T-helper 17 cell (primary cell): ENCODE results near the gene FGD1. TPM values are rescaled to one million over a fixed set of nuclear protein-coding genes. Genes with fewer than 3 reads are reported as not detected.
"Not testable (repeated sequence)": the region's sequence is repeated elsewhere in the genome, so short reads cannot be mapped to it uniquely, and the experiment has no call there.

Source experiments
- ATAC-seq: fragments of 150-1000 bp; cut with Tn5 transposase; 2 replicates; pipeline ENCODE4 v1.10.0; 2021; ENCODE audit warnings: mild to moderate bottlenecking, moderate library complexity
- DNase-seq, 3 donors: peaks; one replicate each; pipeline versions ENCODE4 v3.0.0 to v3.0.0-alpha.2; 2020 to 2021
- H3K9me3 ChIP-seq: one replicate; pipeline ENCODE4 v1.7.0; 2013; ENCODE audit warnings: low read length, mild to moderate bottlenecking; ENCODE audit not compliant: control insufficient read depth, poor library complexity, severe bottlenecking
- H3K27ac Mint-ChIP-seq: one replicate; pipeline ENCODE4 v1.8.0; 2022; ENCODE audit warnings: mild to moderate bottlenecking, moderate library complexity, mixed read lengths
- H3K27me3 Mint-ChIP-seq: one replicate; pipeline ENCODE4 v1.8.0; 2022; ENCODE audit warnings: mixed read lengths
- H3K36me3 Mint-ChIP-seq: one replicate; pipeline ENCODE4 v1.8.0; 2022; ENCODE audit warnings: low read depth, mixed read lengths
- H3K4me1 Mint-ChIP-seq: one replicate; pipeline ENCODE4 v1.8.0; 2022; ENCODE audit warnings: mild to moderate bottlenecking, mixed read lengths
- H3K4me3 Mint-ChIP-seq: one replicate; pipeline ENCODE4 v1.8.0; 2022; ENCODE audit warnings: mild to moderate bottlenecking, moderate library complexity, mixed read lengths
- total RNA-seq, 4 donors: library from RNA in 2 of 4; stranded (reverse) in 2 of 4; gene quantifications; one replicate each; pipeline ENCODE4 v1.2.3 and lab custom pipeline; 2022 to 2026

FGD1 gene
- total RNA-seq, 2 donors from 2014 or later: 0.05 TPM; not detected in 1

DNA sequence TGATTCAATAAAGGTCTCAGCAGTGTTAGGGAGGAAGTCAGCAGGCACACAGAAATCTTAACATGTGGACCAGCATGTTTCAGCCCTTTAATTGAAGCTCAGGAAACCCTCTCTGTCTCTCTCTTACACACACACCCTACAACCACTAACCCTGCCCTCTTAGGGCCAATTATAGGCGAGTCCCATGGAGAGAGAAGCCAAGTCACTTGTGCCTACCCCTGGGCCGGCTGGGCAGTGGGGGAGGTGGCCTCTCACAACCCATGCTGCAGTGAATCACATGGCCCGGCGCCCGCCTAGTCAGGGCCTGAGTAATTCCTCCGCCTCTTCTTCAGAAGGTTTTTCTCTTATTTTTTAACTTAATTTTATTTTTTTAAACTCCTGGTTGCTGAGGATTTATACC is 3.7 kb downstream of the FGD1 start:
- H3K27me3 Mint-ChIP-seq: peaks cover 11% of the 10 kb centered on the region
- H3K36me3 Mint-ChIP-seq: peaks cover 4% of the 10 kb centered on the region
- H3K27ac Mint-ChIP-seq: no peak overlapping the region
- no peaks in the 10 kb centered on the region for H3K9me3 ChIP-seq
- peaks cover 8% of the 10 kb centered on the region for H3K4me1 Mint-ChIP-seq
- no peak for DNase-seq
- no peak for ATAC-seq
- H3K4me3 Mint-ChIP-seq: no peak overlapping the region

DNA sequence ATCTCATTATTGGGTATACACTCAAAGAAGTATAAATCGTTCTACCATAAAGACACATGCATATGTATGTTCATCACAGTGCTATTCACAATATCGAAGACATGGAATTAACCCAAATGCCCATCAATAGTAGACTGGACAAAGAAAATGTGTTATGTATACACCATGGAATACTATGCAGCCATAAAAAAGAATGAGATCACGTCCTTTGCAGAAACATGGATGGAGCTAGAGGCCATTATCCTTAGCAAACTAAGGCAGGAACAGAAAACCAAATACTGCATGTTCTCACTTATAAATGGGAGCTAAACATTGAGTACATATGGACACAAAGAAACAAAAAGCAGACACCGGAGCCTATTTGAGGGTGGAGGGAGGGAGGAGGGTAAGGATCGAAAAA is 6.2 kb downstream of the FGD1 start:
- not testable (repeated sequence) for H3K27ac Mint-ChIP-seq, H3K36me3 Mint-ChIP-seq, DNase-seq, H3K4me3 Mint-ChIP-seq, H3K9me3 ChIP-seq, H3K4me1 Mint-ChIP-seq, H3K27me3 Mint-ChIP-seq, ATAC-seq

DNA sequence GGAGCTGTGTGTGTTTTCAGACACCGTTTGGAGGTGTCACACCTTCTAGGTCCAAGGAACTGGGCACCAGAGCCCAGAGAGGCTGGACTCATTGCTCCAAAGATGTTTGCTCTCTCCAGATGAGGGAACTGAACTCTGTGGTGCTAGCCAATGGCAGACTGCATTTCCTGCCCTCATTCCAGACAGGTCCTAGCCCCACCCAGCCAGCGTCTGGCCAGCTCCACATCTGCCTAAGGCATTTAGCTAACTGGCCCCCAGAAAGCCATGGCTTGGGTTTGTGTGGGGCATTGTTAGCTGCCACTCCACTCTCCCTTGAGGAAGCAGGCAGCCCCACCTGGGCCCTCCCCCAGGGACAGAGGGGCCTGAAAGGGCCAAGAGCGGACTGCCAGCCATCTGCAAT is 11.4 kb downstream of the FGD1 start:
- ATAC-seq (no peak), DNase-seq (no peak)
- no peaks in the 10 kb centered on the region for H3K9me3 ChIP-seq
- H3K4me3 Mint-ChIP-seq: no peak overlapping the region
- H3K36me3 Mint-ChIP-seq: no peaks in the 10 kb centered on the region
- H3K27ac Mint-ChIP-seq: no peak overlapping the region
- no peaks in the 10 kb centered on the region for H3K27me3 Mint-ChIP-seq
- peaks cover 2% of the 10 kb centered on the region for H3K4me1 Mint-ChIP-seq

DNA sequence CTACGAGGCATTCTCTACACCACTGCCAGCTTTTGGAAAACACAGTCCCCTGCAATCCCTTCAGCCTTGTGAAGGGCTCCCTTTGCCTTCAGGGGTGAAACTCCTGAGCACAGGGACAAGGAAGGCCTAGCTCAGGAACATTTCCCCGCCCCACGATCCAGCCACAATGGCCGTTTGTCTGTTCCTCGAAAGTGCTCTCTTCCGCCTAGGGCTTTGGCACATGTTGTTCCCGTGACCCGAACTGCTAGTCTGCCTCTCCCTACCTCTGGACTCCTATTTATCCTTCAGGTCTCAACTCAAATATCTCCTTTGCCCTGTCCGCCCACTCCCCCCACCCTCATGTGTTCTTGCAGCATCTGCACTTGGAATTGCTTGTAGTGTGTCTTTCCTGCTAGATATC is 12.1 kb downstream of the FGD1 start:
- DNase-seq (no peak), ATAC-seq (no peak)
- no peak overlapping the region for H3K4me3 Mint-ChIP-seq
- no peaks in the 10 kb centered on the region for H3K27me3 Mint-ChIP-seq
- H3K4me1 Mint-ChIP-seq: peaks cover 2% of the 10 kb centered on the region
- H3K27ac Mint-ChIP-seq: no peak overlapping the region
- H3K36me3 Mint-ChIP-seq: no peaks in the 10 kb centered on the region
- H3K9me3 ChIP-seq: no peaks in the 10 kb centered on the region

DNA sequence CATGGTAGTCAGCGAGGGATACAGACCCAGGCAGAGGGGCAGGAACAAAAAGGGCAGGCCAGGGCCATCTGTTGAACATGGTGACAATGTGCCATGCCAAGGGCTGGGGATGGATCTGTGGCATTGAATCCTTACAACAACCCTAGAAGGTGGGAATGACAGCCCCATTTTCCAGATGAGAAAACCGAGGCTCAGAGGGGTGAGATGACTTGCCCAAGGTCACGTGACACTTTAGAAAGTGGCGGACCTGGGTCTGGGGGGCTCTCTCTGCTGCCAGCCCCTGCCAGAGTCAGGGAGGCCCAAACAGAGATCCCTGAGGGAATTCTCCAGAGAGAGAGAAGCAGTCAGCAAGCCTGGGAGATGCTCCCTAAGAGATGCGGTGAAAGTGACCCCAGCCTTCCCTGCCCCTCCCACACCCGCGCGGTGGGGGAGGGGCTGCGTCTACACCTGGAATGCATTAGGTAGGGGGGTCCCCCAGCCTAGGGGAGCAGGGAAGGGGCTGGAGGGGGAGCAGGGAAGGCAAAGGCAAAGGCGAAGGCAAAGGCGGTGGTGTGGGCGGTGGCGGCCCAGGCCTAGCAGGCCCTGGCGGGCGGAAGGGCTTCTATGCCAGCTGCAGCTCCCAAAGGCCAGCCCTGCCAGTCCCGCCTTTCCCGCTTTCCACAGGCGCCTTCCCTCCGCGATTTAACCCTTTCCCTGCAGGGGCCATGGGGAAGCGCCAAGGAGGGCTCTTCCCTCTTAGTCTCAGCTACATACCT is 13.0 kb downstream of the FGD1 start:
- H3K4me3 Mint-ChIP-seq: no peak overlapping the region
- no peak for ATAC-seq
- H3K36me3 Mint-ChIP-seq: no peaks in the 10 kb centered on the region

DNA sequence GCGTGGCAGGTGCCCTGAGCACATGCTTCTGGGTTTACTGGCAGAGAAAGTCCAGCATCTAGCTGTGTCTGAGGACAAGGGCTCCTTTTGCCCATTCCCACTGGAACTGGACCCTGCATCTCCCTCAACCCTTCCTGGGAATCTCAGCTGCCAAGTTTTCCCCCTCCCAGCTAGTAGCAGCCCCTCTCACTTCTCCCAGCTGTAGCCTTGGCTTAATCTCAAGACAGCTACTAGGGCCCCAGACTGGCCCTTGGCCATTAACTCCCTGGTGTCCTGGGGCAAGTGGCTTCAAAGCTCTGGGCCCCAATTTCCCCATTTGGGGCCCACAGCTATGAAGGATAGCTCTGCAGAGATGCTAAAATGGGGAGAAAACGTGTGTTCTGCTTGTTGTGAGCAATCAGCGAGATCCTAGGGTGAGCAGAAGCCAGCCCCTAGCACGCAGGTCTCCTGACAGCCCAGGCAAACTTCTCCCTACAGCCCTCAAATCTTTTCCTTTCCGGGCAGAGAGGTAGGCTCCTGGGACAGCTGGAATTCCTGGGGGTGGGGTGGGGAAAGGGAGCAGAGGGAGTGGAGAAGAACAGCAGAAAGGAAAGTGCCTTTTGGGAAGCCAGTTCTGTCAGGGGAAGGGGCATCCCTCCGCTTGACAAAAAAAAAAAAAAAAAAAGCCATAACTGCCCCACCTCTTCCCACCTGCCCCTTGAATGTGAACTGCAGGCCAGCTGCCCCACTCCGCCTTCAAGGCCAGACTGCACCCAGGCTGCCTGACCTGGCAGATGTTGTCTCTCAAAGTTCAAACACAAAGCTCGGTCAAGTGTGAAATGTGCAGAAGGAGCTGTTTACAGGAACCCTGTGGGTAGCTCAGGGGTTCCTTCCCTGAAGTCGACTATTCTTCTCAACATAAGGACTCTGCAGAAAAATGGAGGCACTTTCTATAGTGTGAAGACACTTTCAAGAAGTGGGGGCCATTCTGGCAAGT is 16.6 kb downstream of the FGD1 start:
- no peaks in the 10 kb centered on the region for H3K9me3 ChIP-seq
- H3K27ac Mint-ChIP-seq: no peak overlapping the region
- H3K36me3 Mint-ChIP-seq: no peaks in the 10 kb centered on the region
- H3K27me3 Mint-ChIP-seq: peaks cover 6% of the 10 kb centered on the region
- ATAC-seq (no peak), DNase-seq (no peak)
- H3K4me3 Mint-ChIP-seq: no peak overlapping the region
- peaks cover 2% of the 10 kb centered on the region for H3K4me1 Mint-ChIP-seq

More for the DNA sequence above, 13.0 kb downstream of the FGD1 start:
- Mint-ChIP-seq H3K27ac (no peak overlapping the region), H3K27me3 (no peaks in the 10 kb centered on the region), H3K4me1 (peaks cover 2% of the 10 kb centered on the region)
- H3K9me3 ChIP-seq: no peaks in the 10 kb centered on the region
- DNase-seq: no peak

DNA sequence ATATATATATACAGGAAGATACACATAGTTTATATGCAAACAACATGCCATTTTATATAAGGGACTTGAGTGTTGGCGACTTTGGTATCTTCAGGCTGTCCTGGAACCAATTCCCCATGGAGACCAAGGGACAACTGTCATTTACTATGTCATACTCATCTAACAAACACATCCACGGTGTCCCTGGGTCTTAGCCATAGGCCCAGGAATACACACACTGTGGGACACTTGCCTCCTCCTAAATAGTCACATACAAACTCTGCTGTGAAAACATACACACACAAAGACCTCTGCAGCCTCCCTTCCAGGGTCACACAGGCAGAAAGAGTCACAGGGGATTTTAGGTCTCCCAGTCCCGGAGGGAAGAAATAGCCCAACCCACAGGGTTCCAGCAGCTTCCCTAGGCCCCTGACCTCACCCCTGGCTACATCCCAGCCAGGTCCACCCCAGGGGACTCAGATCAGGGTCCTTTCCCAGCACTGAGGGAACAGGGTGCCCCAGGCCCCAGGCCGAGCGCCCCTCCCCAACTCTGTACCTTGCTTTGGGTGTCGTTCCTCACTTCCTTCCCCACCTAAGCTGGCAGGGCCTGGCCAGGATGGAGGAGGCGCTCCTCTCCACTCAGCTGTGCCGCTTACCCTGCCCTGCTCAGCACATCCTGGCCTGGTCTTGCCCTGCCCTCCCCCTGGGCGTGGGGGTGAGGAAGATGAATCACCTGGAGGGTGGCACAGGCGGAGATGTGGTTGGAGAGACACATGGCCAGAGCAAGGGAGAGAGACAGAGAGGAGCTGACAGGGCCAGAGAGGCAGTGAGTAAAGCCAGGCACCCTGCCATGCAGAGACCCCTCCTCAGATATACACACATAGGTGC is 21.8 kb downstream of the FGD1 start:
- Mint-ChIP-seq H3K4me3 (no peak overlapping the region), H3K4me1 (no peaks in the 10 kb centered on the region), H3K36me3 (no peaks in the 10 kb centered on the region), H3K27me3 (peaks cover 6% of the 10 kb centered on the region), H3K27ac (no peak overlapping the region)
- no peak for DNase-seq
- ATAC-seq: no peak
- H3K9me3 ChIP-seq: no peaks in the 10 kb centered on the region

DNA sequence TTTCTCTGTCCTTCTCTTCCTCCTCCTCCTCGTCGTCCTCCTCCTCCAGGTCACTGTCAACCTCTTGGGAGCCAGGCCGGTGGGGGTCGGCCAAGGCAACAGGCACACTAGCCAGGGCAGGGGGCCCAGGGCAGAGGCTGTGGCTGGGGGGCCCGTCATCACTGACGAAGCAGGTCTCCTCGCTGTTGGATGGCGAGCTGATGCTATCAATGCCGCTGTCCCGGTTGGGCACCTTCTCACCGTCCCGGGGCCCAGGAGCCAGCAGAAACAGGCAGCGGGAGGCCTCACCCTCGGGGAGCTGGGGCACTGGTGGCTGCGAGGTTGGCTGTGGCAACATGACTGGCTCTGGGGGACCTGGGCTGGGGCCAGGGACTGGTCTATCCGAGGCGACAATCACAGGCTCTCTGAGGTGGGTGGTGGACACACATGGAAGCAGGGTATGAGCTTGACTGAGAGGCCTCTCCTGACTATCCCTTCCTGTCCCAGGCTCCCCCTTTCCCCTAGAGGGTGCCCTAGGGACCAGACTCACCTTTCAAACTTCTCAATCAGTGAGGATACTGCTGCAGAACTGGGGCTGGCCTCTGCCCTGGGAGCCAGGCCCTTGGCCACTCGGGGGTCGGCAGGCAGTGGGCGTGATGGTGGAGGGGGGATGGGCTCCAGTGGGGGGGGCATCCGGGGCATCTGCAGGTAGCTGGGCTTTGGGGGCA is 25.8 kb downstream of the FGD1 start:
- no peaks in the 10 kb centered on the region for H3K27me3 Mint-ChIP-seq
- no peaks in the 10 kb centered on the region for H3K36me3 Mint-ChIP-seq
- H3K9me3 ChIP-seq: no peaks in the 10 kb centered on the region
- no peak overlapping the region for H3K27ac Mint-ChIP-seq
- H3K4me3 Mint-ChIP-seq: no peak overlapping the region
- H3K4me1 Mint-ChIP-seq: no peaks in the 10 kb centered on the region
- DNase-seq: no peak
- no peak for ATAC-seq

DNA sequence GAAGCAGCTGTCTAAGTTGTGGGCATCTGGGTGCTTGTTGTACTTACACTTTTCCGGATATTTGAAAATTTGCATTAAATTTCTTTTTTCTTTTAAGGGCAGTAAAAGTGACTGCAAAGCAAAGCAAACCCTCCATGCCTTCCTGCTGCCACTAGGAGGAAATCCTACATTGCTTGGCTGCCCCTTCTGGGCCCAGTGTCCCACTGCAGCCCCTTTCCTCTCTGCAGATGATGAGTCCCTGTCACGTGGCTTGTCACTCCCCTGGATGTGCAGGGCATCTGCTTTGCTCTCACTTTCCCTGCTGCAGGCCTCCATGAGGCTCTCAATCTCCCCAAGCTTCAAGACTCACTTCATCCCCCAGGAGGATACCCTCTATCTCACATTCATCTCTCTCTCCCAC is 43.1 kb downstream of the FGD1 start:
- Mint-ChIP-seq H3K36me3 (peaks cover 3% of the 10 kb centered on the region), H3K4me1 (no peaks in the 10 kb centered on the region), H3K27me3 (no peaks in the 10 kb centered on the region), H3K27ac (no peak overlapping the region), H3K4me3 (no peak overlapping the region)
- DNase-seq (no peak), ATAC-seq (no peak)
- H3K9me3 ChIP-seq: no peaks in the 10 kb centered on the region

DNA sequence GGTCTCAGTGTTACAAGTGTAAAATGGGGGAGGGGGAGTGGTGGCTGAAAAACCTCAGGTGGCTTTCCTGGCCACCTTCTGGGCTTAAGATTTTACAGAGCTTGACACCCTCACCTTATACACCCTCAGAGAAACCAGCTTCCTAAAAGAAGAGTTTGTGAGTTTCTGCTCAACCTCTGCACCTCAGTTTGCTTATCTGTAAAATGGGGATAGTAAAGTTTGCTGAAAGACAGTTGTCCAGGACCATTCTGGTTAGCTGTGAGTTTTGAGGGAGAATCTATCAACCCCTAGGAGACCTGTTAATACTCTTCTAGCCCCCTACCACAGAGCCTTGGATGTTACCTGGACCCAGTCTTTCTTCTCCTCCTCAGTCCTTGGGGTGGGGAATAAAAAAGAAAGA is 46.1 kb downstream of the FGD1 start:
- Mint-ChIP-seq H3K27me3 (no peaks in the 10 kb centered on the region), H3K4me3 (no peak overlapping the region), H3K36me3 (peaks cover 5% of the 10 kb centered on the region), H3K27ac (no peak overlapping the region), H3K4me1 (no peaks in the 10 kb centered on the region)
- no peaks in the 10 kb centered on the region for H3K9me3 ChIP-seq
- DNase-seq: no peak
- no peak for ATAC-seq

DNA sequence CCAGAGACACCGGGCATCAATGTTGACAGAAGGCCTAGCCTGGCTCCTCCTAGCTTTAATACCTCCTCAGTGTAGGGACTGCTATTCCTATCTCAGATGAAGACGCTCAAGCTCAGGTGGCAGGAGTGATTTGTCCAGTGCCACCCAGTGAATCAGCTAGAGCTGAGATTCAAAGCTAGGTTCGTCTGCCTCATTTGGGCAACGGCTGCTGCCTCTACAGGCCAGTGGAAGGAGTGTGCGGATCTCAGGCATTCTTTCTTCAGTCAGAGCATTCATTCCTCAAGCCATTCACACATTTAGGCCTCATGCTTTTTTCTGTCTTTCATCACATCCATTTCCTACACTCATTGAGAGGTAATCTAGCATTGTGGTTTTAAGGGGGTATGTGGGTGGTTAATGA is 48.6 kb downstream of the FGD1 start:
- DNase-seq: no peak
- no peaks in the 10 kb centered on the region for H3K27me3 Mint-ChIP-seq
- H3K4me1 Mint-ChIP-seq: peaks cover 7% of the 10 kb centered on the region
- no peaks in the 10 kb centered on the region for H3K9me3 ChIP-seq
- peaks cover 8% of the 10 kb centered on the region for H3K36me3 Mint-ChIP-seq
- no peak for ATAC-seq
- H3K4me3 Mint-ChIP-seq: no peak overlapping the region
- no peak overlapping the region for H3K27ac Mint-ChIP-seq

DNA sequence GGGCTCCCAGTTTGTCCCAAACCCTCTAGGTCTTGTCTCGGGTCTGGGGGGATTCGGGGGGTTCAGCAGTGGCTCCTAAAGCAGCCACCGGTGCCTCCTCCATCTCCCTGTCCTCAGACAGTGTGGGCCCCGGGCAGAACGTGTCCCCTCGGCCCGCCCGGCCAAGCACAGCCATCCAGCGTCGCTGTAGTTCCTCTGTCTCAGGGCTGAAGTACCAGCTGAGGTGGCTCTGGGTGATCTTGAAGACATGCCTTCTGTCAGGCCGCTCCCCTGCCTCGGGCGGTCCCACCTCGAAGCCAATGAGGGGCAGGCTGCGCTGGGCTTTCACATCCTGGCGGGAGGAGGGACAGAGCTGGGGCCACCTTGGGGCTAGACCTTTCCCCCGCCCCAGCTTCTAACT is 50.0 kb downstream of the FGD1 start:
- no peaks in the 10 kb centered on the region for H3K9me3 ChIP-seq
- ATAC-seq (no peak), DNase-seq (no peak)
- Mint-ChIP-seq H3K4me3 (no peak overlapping the region), H3K27ac (peak overlapping the region; percentile 54), H3K27me3 (no peaks in the 10 kb centered on the region), H3K4me1 (peaks cover 18% of the 10 kb centered on the region), H3K36me3 (peaks cover 9% of the 10 kb centered on the region)
